Right lobe of liver (tissue), 6 donors: ENCODE data around the gene LMF2. TPM values are rescaled to one million over a fixed set of nuclear protein-coding genes. Genes with fewer than 3 reads are reported as not detected.
A peak's percentile ranks its signal among the peaks of the same experiment; 100 is the strongest.
"Not testable (repeated sequence)": the region's sequence is repeated elsewhere in the genome, so short reads cannot be mapped to it uniquely, and the experiment has no call there.

ENCODE experiments used
- ATAC-seq, 4 donors: fragments of 200-7000 bp; cut with Tn5 transposase; one replicate each; pipeline ENCODE4 v1.9.1; 2020; ENCODE audit warnings: mild to moderate bottlenecking in 4 of 4, moderate library complexity in 4 of 4
- DNase-seq, 3 donors: peaks; one replicate each; pipeline ENCODE4 v3.0.0-alpha.2; 2020
- H3K27ac ChIP-seq, 3 donors: fragments of 200-600 bp; one replicate each; pipeline ENCODE4 v1.8.0; 2022
- H3K27me3 ChIP-seq, 2 donors: fragments of 200-600 bp; one replicate each; pipeline ENCODE4 v1.8.0; 2022
- H3K36me3 ChIP-seq, 4 donors: fragments of 200-600 bp; sonication (generic) in 1 of 4; one replicate each; pipeline versions ENCODE4 v1.5.1 to v1.8.0; 2017 to 2022; ENCODE audit warnings: control low read depth in 1 of 4
- H3K4me1 ChIP-seq, 4 donors: fragments of 200-600 bp; sonication (generic) in 1 of 4; one replicate each; pipeline versions ENCODE4 v1.5.1 to v1.8.0; 2017 to 2022; ENCODE audit warnings: control low read depth in 1 of 4
- H3K4me3 ChIP-seq, 3 donors: fragments of 200-600 bp; one replicate each; pipeline ENCODE4 v1.8.0; 2022
- H3K9me3 ChIP-seq, 4 donors: fragments of 200-600 bp; sonication (generic) in 1 of 4; one replicate each; pipeline versions ENCODE4 v1.5.1 to v1.8.0; 2017 to 2022; ENCODE audit warnings: control low read depth in 1 of 4
- POLR2A ChIP-seq: fragments of 450-650 bp; IDR thresholded peaks from one replicate; pipeline ENCODE4 v1.6.1; 2017; ENCODE audit warnings: antibody characterized with exemption, mild to moderate bottlenecking
- WGBS: methylation state at CpG from one replicate; pipeline ENCODE4 v1.1.6; 2018; ENCODE audit warnings: low coverage, low lambda C conversion rate; ENCODE audit not compliant: insufficient coverage; ENCODE audit errors: missing lambda C conversion rate; 5-methylcytosine and 5-hydroxymethylcytosine counted together
- intact Hi-C, 2 donors: fragments of 100-400 bp; cut with DNase I; formaldehyde crosslinking; loops; one replicate each; pipeline versions ENCODE4 v1.11.2 to v1.14.1; 2022
- total RNA-seq, 6 experiments: library from RNA; depleted of rRNA in 2 of 6; stranded (reverse); fragments of >200 nt in 2 of 6; fragmentation: NEBNext Ultra II Directional in 3 of 6; extraction: Animal tissue kit (Norgen Biotek cat#: 25700) in 3 of 6; gene quantifications; one replicate each; pipeline versions ENCODE4 v1.1.0 to v1.2.4, GENCODE V29; 2016 to 2023
- TF ChIP-seq, protein P1 (sequence below), 4 donors: fragments of 200-600 bp in 3 of 4; fragments of 450-650 bp in 1 of 4; IDR thresholded peaks; one replicate each; pipeline versions ENCODE4 v1.5.1 to v1.8.0; 2016 to 2022; ENCODE audit warnings: antibody characterized with exemption in 4 of 4, mild to moderate bottlenecking in 2 of 4
- donor health status: DM: no; HTN: yes; CAD: no.
- donor health status: DM: no; HTN: no; CAD: no.
- donor health status: DM: no; HTN: no; CAD: no.
- donor health status: DM: no; HTN: yes; CAD: no.
- donor health status: DM: no; HTN: yes; CAD: no.

LMF2 gene
- total RNA-seq, 6 experiments from 2014 or later = 33.2 to 47.6 (median 41.7) TPM

DNA sequence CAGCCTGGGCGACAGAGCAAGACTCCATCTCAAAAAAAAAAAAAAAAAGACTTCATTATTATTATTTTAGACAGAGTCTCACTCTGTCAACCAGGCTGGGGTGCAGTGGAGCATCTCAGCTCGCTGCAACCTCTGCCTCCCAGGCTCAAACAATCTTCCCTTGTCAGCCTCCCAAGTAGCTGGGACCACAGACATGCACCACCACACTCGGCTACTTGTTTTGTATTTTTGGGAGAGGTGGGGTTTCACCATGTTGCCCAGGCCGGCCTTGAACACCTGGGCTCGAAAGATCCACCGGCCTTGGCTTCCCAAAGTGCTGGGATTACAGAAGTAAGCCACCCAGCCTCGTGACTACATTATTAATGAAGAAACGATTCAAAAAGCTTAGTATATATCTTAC lies 27.6 kb upstream of the LMF2 start:
- Histone ChIP-seq H3K4me3 (no peak overlapping the region), H3K36me3 (no peaks in the 10 kb centered on the region), H3K9me3 (no peaks in the 10 kb centered on the region), H3K4me1 (peaks cover 0 to 20% (median 8%) of the 10 kb centered on the region in 4 donors), H3K27ac (no peak overlapping the region), H3K27me3 (no peaks in the 10 kb centered on the region)
- no peak for TF ChIP-seq POLR2A
- TF ChIP-seq, protein P1, sequence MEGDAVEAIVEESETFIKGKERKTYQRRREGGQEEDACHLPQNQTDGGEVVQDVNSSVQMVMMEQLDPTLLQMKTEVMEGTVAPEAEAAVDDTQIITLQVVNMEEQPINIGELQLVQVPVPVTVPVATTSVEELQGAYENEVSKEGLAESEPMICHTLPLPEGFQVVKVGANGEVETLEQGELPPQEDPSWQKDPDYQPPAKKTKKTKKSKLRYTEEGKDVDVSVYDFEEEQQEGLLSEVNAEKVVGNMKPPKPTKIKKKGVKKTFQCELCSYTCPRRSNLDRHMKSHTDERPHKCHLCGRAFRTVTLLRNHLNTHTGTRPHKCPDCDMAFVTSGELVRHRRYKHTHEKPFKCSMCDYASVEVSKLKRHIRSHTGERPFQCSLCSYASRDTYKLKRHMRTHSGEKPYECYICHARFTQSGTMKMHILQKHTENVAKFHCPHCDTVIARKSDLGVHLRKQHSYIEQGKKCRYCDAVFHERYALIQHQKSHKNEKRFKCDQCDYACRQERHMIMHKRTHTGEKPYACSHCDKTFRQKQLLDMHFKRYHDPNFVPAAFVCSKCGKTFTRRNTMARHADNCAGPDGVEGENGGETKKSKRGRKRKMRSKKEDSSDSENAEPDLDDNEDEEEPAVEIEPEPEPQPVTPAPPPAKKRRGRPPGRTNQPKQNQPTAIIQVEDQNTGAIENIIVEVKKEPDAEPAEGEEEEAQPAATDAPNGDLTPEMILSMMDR (IDR thresholded peaks at IDR 0.05) = no peak
- DNase-seq = peak in 1 of 3 donors; percentile 17
- WGBS = 79% methylated on average over 7 of the region's 8 CpGs
- intact Hi-C loops = no loop called here
- no peak for ATAC-seq

DNA sequence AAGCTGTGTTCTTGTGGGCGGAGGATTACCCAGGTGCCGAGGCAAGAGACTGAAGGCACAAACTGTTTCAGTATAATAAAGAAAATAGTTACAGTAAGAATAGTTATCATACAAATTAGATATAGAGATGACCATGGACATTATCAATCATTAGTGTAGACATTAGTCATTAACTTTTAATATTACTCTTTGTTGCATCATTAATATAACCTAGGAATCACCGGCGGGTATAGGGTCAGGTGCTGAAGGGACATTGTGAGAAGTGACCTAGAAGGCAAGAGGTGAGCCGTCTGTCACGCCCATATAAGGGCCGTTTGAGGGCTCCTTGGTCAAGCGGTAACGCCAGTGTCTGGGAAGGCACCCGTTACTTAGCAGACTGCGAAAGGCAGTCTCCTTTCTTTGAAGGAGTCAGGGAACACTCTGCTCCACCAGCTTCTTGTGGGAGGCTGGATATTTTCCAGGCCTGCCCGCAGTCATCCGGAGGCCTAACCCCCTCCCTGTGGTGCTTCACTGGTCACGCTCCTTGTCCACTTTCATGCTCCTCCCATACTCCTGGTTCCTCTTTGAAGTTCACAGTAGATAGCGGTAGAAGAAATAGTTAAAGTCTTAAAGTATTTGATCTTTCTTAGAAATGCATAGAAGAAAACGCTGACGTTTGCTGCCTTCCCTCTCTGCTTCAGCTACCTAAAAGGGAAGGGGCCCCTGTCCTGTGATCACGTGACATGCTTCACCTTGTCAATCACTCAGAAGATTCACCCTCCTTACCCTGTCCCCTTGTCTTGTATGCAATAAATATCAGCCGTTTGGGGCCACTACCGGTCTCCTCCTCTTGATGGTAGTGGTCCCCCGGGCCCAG lies 26.6 kb upstream of the LMF2 start:
- H3K9me3 ChIP-seq, H3K4me3 ChIP-seq, intact Hi-C loops, H3K27me3 ChIP-seq, ATAC-seq, H3K36me3 ChIP-seq: not testable (repeated sequence)
- WGBS = 43% methylated on average over 16 of the region's 21 CpGs
- peaks cover 0 to 21% (median 3%) of the 10 kb centered on the region in 4 donors for H3K4me1 ChIP-seq
- peak in 1 of 3 donors; percentile 55 for DNase-seq
- H3K27ac ChIP-seq = peak overlapping the region in 2 of 3 donors; percentile 14 to 94
- TF ChIP-seq POLR2A = peak; percentile 36

DNA sequence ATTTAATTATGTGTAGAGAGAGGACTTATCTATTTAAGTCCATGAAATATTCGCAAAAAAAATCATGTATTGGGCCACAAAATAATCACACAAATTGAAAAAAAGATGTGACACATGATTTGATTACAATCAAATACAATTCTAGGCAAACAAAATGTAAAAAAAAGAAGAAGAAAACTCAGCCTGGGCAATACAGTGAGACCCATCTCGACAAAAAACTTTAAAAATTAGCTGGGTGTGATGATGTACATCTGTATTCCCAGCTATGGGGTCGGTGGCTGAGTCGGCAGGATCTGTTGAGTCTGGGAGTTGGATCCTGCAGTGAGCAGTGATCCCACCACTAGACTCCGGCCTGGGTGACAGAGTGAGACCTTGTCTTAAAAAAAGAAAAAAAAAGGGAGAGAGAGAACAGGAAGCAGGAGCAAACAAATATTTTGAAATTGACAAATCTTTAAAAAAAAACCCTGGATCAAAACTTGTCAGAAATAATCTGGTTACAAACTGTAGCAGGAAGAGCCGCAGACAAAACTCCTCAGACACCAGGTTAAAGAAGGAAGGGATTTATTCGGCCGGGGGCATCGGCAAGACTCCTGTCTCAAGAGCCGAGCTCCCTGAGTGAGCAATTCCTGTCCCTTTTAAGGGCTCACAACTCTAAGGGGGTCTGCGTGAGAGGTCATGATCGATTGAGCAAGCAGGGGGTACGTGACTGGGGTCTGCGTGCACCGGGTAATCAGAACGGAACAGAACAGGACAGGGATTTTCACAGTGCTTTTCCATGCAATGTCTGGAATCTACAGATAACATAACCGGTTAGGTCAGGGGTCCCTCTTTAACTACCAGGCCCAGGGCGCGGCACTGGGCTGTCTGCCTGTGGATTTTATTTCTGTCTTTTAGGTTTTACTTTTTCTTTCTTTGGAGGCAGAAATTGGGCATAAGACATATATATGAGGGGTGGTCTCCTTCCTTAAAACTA lies 25.6 kb upstream of the LMF2 start:
- 61% methylated on average over 16 of the region's 19 CpGs for WGBS
- H3K27me3 ChIP-seq = no peaks in the 10 kb centered on the region
- H3K36me3 ChIP-seq = no peaks in the 10 kb centered on the region
- peaks cover 0 to 15% (median 0%) of the 10 kb centered on the region in 4 donors for H3K4me1 ChIP-seq
- DNase-seq = peak in 1 of 3 donors; percentile 26
- intact Hi-C loops = no loop called here
- H3K9me3 ChIP-seq = no peaks in the 10 kb centered on the region
- no peak overlapping the region for H3K4me3 ChIP-seq
- peak overlapping the region; percentile 94 to 98 (median 97) for H3K27ac ChIP-seq
- TF ChIP-seq, protein P1 (IDR thresholded peaks at IDR 0.05) = no peak
- TF ChIP-seq POLR2A = no peak
- ATAC-seq = no peak

DNA sequence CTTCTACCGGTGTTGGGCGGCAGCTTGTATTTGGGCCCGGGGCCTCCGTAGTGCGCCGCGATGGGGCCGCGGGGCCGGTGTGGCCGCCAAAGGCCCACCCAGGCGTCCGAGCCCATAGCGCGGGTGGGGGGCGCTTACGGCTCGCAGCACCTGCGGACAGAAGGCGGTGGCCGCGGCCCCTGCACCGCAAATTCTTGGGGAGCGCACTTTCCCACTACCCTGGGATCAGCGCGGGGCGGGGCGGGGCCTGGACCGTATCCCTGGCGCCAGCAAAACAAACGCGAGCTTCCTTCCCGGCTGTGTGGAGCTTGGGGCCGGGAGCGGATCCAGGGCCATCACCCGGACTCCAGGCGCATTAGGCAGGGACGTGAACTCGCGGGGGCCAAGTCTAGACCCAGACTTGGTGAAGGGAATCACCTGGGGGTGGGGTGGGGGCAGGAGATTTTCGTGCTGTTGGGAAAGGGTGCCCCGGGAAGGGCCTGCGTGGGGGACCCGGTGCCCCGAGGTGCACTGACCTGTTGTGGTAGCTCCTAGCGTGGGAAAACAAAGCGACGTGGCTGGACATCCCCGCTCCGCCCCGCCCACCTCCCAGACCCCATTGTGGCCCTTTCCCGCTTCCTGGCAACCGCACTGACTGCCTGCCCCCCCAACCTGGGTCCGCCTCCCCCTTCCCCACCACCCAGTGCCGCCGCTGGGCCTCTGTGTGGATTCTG lies 24.6 kb upstream of the LMF2 start:
- DNase-seq (peak; percentile 89 to 93 (median 93)), ATAC-seq (peak; percentile 37 to 61 (median 54))
- intact Hi-C loops = no loop called here
- Histone ChIP-seq H3K4me3 (peak overlapping the region; percentile 75 to 79 (median 76)), H3K27me3 (no peaks in the 10 kb centered on the region), H3K36me3 (no peaks in the 10 kb centered on the region), H3K9me3 (no peaks in the 10 kb centered on the region), H3K27ac (peak overlapping the region; percentile 94 to 98 (median 97)), H3K4me1 (peaks cover 0 to 14% (median 1%) of the 10 kb centered on the region in 4 donors)
- peak; percentile 60 for TF ChIP-seq POLR2A
- TF ChIP-seq, protein P1 (IDR thresholded peaks at IDR 0.05) = peak in 1 of 4 donors; percentile 2
- WGBS = 5% methylated on average over 13 of the region's 56 CpGs
